ENCODE data around the gene MYO1E.

DNA sequence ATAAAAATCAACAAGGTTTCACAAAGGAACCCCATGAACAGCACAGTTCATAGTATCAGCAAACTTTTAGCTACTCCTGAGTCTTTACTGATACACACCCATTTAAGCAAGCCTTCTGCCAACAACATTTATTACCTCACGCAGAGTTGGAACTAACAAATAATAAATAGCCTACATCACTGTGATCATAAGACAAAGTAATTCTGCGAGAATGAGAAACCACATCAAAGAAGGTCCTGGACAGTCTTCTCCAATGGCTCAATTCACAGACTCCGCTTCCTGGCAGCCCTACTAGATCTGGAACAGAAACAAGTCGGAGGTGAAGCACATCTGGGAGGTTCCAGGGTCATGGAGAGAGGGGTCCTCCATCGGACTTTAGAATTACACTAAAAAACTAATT lies 129.0 kb downstream of the MYO1E start:
- TF ChIP-seq POLR2AphosphoS5 (IDR thresholded peaks at IDR 0.05), result no peak
- TF ChIP-seq, protein P1, sequence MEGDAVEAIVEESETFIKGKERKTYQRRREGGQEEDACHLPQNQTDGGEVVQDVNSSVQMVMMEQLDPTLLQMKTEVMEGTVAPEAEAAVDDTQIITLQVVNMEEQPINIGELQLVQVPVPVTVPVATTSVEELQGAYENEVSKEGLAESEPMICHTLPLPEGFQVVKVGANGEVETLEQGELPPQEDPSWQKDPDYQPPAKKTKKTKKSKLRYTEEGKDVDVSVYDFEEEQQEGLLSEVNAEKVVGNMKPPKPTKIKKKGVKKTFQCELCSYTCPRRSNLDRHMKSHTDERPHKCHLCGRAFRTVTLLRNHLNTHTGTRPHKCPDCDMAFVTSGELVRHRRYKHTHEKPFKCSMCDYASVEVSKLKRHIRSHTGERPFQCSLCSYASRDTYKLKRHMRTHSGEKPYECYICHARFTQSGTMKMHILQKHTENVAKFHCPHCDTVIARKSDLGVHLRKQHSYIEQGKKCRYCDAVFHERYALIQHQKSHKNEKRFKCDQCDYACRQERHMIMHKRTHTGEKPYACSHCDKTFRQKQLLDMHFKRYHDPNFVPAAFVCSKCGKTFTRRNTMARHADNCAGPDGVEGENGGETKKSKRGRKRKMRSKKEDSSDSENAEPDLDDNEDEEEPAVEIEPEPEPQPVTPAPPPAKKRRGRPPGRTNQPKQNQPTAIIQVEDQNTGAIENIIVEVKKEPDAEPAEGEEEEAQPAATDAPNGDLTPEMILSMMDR (IDR thresholded peaks at IDR 0.05), result no peak

Data from gastroesophageal sphincter (tissue), 3 donors.